Tibial nerve (tissue), 4 donors: Measurements from ENCODE around the gene C2orf15.

Source experiments
- CTCF ChIP-seq, 5 experiments: fragments of 200-600 bp in 3 of 5; fragments of 450-650 bp in 2 of 5; sonication (generic) in 3 of 5; IDR thresholded peaks; one replicate each; pipeline ENCODE4 v1.5.1; 2016 to 2019; ENCODE audit warnings: antibody characterized with exemption in 5 of 5, mild to moderate bottlenecking in 3 of 5, moderate library complexity in 2 of 5
- EP300 ChIP-seq, 2 donors: sonication (generic); formaldehyde crosslinking; IDR thresholded peaks; one replicate each; pipeline ENCODE4 v1.6.1; 2017; ENCODE audit warnings: antibody characterized with exemption in 2 of 2, mild to moderate bottlenecking in 1 of 2

DNA sequence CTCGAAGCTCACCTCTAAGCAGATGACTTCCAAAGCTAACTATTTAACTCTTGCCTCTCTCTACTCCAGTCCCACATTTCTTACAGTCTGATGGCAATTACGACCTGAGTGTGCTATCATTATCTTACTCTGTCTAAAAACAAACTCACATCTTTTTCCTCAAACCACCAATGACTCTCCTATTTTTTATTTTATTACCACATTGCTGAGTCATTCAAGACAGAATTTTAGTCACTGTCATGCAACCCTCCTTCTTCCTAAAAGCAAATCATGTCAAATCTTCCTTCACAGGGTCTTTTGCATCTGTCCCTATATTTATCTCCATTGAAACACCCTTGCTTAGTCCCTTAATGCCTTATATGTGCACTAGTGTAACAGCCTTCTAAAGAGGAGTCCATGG lies 34.6 kb upstream of the C2orf15 start:
- TF ChIP-seq CTCF (IDR thresholded peaks at IDR 0.05) (no peak), EP300 (IDR thresholded peaks at IDR 0.05) (no peak)
